ENCODE measurements around the gene MOCS3.

MOCS3 gene

GRCh38 chr20:50957798-50958614, 612 bp upstream of the MOCS3 start, which contains the start of gene DPM1:
TSS of gene DPM1 (minus strand) at chr20:50958532. CDS start at chr20:50958523, 9 bp downstream.
- peak; percentile 99 for TF ChIP-seq TAF1 (IDR thresholded peaks at IDR 0.05; ENCODE audit: borderline replicate concordance, insufficient read depth, low read length)
- TF ChIP-seq, protein P1, sequence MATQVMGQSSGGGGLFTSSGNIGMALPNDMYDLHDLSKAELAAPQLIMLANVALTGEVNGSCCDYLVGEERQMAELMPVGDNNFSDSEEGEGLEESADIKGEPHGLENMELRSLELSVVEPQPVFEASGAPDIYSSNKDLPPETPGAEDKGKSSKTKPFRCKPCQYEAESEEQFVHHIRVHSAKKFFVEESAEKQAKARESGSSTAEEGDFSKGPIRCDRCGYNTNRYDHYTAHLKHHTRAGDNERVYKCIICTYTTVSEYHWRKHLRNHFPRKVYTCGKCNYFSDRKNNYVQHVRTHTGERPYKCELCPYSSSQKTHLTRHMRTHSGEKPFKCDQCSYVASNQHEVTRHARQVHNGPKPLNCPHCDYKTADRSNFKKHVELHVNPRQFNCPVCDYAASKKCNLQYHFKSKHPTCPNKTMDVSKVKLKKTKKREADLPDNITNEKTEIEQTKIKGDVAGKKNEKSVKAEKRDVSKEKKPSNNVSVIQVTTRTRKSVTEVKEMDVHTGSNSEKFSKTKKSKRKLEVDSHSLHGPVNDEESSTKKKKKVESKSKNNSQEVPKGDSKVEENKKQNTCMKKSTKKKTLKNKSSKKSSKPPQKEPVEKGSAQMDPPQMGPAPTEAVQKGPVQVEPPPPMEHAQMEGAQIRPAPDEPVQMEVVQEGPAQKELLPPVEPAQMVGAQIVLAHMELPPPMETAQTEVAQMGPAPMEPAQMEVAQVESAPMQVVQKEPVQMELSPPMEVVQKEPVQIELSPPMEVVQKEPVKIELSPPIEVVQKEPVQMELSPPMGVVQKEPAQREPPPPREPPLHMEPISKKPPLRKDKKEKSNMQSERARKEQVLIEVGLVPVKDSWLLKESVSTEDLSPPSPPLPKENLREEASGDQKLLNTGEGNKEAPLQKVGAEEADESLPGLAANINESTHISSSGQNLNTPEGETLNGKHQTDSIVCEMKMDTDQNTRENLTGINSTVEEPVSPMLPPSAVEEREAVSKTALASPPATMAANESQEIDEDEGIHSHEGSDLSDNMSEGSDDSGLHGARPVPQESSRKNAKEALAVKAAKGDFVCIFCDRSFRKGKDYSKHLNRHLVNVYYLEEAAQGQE (IDR thresholded peaks at IDR 0.05; ENCODE audit: insufficient read depth in 1 of 2, low read depth in 2 of 2, low read length in 2 of 2): peak; percentile 28 to 36; a peak in 2 of 4 replicates
- TF ChIP-seq FOXP2 (optimal IDR thresholded peaks at IDR 0.05; ENCODE audit: borderline replicate concordance, extremely low read depth, extremely low read length, insufficient read depth): no peak
- peak; percentile 96 for TF ChIP-seq POLR2AphosphoS5 (IDR thresholded peaks at IDR 0.05; ENCODE audit: low read depth, low read length)
- no peak for TF ChIP-seq SIN3A (IDR thresholded peaks at IDR 0.05; ENCODE audit: borderline replicate concordance, insufficient read depth, low read length)

DNA sequence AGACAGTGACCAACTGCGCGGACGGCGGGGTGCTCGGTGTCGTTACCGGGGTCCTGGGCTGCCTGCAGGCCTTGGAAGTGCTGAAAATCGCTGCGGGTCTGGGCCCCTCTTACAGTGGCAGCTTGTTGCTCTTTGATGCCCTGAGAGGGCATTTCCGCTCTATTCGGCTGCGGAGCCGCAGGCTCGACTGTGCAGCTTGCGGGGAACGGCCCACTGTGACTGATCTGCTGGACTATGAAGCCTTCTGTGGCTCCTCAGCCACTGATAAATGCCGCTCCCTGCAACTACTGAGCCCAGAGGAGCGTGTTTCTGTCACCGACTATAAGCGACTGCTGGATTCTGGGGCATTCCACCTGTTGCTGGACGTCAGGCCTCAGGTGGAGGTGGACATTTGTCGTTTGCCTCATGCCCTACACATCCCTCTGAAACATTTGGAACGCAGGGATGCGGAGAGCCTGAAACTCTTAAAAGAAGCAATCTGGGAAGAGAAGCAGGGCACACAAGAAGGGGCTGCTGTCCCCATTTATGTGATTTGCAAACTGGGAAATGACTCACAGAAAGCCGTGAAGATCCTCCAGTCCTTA, 1.0 kb downstream of the MOCS3 start:
- TF ChIP-seq TAF1 (IDR thresholded peaks at IDR 0.05; ENCODE audit: borderline replicate concordance, insufficient read depth, low read length) (no peak), POLR2AphosphoS5 (IDR thresholded peaks at IDR 0.05; ENCODE audit: low read depth, low read length) (no peak), SIN3A (IDR thresholded peaks at IDR 0.05; ENCODE audit: borderline replicate concordance, insufficient read depth, low read length) (no peak), FOXP2 (optimal IDR thresholded peaks at IDR 0.05; ENCODE audit: borderline replicate concordance, extremely low read depth, extremely low read length, insufficient read depth) (no peak)
- TF ChIP-seq, protein P1 (IDR thresholded peaks at IDR 0.05; ENCODE audit: insufficient read depth in 1 of 2, low read depth in 2 of 2, low read length in 2 of 2): no peak

GRCh38 chr20:50967586-50967985, 9.0 kb downstream of the MOCS3 start:
- TF ChIP-seq, protein P1 (IDR thresholded peaks at IDR 0.05; ENCODE audit: insufficient read depth in 1 of 2, low read depth in 2 of 2, low read length in 2 of 2): no peak
- no peak for TF ChIP-seq FOXP2 (optimal IDR thresholded peaks at IDR 0.05; ENCODE audit: borderline replicate concordance, extremely low read depth, extremely low read length, insufficient read depth)
- no peak for TF ChIP-seq SIN3A (IDR thresholded peaks at IDR 0.05; ENCODE audit: borderline replicate concordance, insufficient read depth, low read length)
- TF ChIP-seq TAF1 (IDR thresholded peaks at IDR 0.05; ENCODE audit: borderline replicate concordance, insufficient read depth, low read length): no peak
- TF ChIP-seq POLR2AphosphoS5 (IDR thresholded peaks at IDR 0.05; ENCODE audit: low read depth, low read length): no peak

GRCh38 chr20:50968289-50968688, 9.7 kb downstream of the MOCS3 start:
- TF ChIP-seq POLR2AphosphoS5 (IDR thresholded peaks at IDR 0.05; ENCODE audit: low read depth, low read length) (no peak), FOXP2 (optimal IDR thresholded peaks at IDR 0.05; ENCODE audit: borderline replicate concordance, extremely low read depth, extremely low read length, insufficient read depth) (no peak), SIN3A (IDR thresholded peaks at IDR 0.05; ENCODE audit: borderline replicate concordance, insufficient read depth, low read length) (no peak), TAF1 (IDR thresholded peaks at IDR 0.05; ENCODE audit: borderline replicate concordance, insufficient read depth, low read length) (no peak)
- TF ChIP-seq, protein P1 (IDR thresholded peaks at IDR 0.05; ENCODE audit: insufficient read depth in 1 of 2, low read depth in 2 of 2, low read length in 2 of 2): no peak

Measured in PFSK-1 (cell line).